HG02763 (cell line): ENCODE data around the gene TBC1D2.
A peak's percentile ranks its signal among the peaks of the same experiment; 100 is the strongest.
"Not testable (repeated sequence)": the region's sequence is repeated elsewhere in the genome, so short reads cannot be mapped to it uniquely, and the experiment has no call there.

Experiments
- ATAC-seq: cut with Tn5 transposase; IDR thresholded peaks from one replicate; pipeline ENCODE4 v1.9.1; 2021; ENCODE audit warnings: mild to moderate bottlenecking, moderate library complexity; ENCODE audit not compliant: unreplicated experiment

Gene TBC1D2, protein sequence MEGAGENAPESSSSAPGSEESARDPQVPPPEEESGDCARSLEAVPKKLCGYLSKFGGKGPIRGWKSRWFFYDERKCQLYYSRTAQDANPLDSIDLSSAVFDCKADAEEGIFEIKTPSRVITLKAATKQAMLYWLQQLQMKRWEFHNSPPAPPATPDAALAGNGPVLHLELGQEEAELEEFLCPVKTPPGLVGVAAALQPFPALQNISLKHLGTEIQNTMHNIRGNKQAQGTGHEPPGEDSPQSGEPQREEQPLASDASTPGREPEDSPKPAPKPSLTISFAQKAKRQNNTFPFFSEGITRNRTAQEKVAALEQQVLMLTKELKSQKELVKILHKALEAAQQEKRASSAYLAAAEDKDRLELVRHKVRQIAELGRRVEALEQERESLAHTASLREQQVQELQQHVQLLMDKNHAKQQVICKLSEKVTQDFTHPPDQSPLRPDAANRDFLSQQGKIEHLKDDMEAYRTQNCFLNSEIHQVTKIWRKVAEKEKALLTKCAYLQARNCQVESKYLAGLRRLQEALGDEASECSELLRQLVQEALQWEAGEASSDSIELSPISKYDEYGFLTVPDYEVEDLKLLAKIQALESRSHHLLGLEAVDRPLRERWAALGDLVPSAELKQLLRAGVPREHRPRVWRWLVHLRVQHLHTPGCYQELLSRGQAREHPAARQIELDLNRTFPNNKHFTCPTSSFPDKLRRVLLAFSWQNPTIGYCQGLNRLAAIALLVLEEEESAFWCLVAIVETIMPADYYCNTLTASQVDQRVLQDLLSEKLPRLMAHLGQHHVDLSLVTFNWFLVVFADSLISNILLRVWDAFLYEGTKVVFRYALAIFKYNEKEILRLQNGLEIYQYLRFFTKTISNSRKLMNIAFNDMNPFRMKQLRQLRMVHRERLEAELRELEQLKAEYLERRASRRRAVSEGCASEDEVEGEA

DNA sequence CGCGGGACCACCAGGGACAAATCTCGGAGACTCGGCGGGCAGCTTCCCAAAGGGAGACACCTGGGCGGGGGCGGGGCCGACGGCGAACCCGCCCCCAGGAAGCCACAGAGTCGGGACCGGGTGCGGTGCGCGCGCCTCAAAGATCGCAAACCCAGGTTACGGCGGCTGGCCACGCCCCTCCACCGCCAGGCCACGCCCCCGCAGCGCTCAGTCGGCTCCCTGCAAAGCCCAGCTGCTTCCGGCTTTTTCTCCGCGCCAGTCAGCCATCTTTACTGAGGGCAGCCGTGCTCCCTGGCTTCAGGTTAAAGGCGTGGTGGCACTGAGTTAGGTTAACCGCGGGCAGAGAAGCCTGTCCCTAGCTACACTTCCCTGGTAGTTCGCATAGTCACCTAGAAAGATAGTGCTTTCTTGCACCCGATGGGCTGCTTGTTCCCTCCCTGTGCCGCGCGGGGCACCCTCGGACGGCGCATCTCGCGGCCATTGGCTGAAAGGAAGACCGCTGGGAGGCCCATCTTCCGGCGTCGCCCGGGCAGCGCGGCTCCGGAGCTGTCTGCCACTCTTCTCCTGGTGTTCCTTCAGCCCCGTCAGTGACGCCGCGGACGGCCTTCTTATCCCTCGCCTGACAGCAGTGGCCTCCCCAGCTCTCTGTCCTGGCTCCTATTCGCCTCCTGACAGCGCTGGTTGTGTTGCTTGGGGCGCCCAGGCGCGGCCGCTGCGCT is at the start of gene TBC1D2:
Gene TBC1D2 (minus strand): TSS at position 72 of the 719 bp plus-strand sequence. CDS start 108 bp downstream, outside the sequence.
- ATAC-seq: peak; percentile 92

DNA sequence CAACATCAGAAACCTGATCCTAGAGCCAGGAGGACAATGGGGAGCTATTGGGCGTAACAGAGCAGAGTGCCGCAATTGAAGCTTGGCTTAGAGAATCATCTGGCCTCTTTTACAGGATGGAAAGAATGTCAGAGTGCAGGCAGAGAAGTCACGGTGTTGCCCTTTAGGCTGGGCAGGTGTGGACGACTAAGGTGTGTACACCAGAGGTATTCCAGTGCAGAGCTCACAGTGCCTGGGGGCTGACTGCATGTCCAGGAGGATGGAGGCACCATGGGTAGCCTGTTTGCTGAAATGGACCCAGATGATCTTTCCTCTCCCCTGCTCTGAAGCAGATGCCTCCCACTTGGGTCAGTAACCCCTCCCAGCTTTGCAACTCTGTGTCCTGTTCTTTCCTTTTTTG is 48.9 kb upstream of the TBC1D2 start:
- no peak for ATAC-seq

DNA sequence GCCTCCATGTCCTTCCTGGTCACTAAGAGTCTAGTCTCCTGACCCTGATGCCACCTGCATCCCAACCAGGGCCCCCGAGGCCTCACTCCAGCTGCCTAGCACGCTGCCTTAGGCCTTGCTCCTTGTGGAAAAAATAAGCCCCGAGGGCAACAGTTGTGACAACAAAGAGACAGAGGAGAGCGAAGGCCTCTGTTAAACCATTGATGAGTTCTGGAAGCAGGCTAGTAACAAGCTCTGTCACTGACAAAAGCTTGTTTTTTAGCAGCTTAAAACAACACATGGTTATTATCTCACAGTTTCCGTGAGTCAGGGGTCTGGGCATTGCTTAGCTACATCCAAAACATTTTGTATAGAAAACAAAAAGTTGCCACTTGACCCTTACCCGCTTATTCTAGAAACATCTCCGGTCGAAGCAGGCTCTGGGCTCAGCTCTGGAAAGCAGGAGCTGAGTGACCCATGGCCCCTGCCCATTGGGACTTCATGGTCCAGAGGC is 48.2 kb upstream of the TBC1D2 start:
- ATAC-seq: no peak

DNA sequence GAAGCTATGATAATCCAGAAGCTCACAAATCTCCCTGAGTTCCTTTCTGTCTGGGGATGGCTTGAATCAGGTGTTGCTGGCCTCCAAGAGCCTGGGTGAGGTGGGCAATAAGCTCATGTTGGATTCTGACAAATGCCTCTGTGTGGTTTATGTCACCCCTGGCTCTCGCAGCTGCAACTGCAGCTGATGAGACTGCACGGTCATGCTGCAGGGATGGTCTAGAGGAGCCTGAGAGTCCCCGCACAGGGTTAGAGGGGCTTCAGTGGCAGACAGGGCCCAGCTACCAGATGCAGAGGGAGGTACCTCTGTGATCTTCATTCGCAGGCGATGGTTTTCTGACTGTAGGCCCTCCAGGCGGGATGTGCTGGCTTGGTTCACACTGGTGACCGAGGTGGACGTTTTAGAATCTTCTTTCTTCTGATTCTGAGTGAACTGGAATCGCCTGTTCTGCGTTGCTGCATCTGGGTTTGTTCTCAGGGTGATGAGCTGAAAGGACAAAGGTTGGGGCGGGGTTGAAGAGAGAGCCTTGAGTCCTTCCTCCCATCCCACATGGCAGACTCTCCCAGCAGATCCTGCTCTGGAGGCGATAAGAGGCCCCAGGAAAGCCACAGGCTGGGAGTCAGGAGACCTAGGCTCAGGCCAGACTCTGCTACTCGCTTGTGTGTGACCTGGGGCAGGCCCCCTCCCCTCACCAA is 47.6 kb upstream of the TBC1D2 start:
- ATAC-seq: no peak

DNA sequence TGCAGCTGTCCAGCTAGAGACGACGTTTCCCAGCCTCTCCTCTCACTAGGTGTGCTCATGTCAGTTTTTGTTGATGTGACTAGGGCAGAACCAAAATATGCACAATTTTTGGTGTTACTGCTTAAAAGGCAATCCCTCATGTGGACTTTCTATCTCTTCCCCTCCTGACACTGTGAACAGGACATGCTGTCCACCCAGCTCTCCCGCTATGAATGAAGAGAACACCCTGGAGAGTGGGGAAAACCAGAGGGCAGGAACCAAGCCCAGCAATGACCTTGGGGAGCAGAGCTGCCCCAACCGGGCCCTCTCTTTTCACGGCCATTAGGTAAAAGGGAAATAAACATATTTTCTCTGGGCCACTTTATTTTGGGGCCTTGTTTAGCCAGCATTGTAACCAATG is 46.7 kb upstream of the TBC1D2 start:
- ATAC-seq: no peak

DNA sequence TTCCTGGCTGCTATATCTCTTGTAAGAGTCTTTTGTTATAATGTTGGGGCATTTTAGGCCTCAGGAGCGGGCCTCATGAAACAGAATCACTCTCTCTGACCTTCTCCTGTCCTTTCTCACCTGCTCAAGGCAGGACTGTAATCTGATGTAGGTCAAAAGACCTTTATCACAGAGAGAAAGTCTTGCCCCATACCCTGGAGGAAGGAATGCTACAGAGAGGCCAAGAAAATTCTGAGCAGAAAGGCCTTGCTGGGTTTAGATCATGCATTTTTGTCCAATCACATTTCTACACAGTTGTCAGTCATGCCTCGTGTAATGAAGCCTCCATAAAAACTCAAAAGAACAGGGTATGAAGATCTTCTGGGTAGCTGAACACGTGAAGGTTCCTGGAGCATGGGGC is 45.2 kb upstream of the TBC1D2 start:
- no peak for ATAC-seq

DNA sequence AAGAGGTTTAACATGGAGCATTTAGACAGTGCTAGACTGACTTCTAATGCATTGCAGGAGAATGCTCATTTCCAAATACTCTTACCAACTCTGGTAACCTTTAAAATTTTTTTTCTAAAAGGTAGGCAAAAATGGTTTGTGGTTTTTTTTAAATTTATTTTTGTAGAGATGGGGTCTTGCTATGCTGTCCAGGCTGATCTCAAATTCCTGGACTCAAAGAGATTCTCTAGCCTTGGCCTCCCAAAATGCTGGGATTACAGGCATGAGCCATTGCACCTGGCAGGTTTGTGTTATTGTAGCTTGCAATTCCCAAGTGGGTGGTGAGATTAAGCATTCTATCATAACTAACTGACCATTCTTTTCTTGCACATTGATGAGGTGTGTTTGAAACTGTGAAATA is 43.0 kb upstream of the TBC1D2 start:
- no peak for ATAC-seq

DNA sequence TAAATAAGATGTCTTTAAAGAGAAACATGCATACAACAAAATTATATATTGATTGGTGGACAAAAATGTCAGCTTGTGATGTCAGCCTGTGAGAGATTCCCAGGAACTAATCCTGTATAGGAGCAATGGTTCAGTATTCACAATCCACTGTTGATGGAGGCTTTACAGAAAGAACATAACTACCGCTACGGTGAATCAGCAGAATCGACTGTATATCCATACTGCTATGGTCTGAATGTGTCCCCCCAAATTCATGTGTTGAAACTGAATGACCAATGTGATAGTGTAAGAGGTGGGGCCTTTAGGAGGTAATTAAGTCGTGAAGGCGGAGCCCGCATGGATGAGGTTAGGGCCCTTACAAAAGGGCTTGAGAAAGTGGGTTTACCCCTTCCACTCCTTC is 40.4 kb upstream of the TBC1D2 start:
- ATAC-seq: no peak

DNA sequence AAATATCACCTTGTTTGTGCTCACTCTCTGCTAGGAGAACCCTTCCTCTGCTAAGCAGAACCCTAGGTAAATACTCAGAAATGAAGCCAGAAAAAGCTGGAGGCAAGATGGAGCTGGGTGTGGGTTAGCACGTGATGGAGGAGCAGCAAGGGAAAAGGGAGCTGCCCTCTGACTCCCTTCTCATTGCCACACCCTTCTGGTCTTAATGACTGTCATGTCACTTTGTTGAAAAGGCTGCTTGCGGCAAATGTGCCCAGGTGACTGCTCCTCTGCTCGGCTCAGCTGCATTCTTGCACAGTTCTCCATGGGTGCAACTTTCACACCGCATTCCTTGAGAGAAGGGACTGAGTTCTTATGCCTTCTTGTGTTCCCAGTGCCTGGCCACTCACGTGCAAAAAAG is 36.4 kb upstream of the TBC1D2 start:
- no peak for ATAC-seq

DNA sequence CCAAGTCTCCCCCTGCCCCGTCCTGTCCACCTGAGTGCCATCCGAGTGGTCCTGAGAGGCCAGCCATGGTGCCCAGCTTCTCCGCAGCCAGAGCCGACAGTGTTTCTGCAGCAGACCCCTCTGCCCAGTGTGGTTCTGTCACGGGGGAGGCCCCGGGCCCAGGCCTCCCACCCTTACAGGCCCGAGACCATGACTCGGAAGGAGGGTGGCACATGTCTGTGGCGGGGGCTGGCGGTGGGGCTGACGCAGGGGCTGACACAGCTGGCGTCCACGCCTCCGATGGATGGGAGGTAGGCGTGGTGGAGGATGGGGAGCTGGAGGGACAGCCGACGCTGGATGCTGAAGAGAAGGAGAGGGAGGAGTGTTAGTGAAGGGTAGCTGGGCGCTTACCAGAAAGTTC is 35.0 kb upstream of the TBC1D2 start:
- no peak for ATAC-seq

DNA sequence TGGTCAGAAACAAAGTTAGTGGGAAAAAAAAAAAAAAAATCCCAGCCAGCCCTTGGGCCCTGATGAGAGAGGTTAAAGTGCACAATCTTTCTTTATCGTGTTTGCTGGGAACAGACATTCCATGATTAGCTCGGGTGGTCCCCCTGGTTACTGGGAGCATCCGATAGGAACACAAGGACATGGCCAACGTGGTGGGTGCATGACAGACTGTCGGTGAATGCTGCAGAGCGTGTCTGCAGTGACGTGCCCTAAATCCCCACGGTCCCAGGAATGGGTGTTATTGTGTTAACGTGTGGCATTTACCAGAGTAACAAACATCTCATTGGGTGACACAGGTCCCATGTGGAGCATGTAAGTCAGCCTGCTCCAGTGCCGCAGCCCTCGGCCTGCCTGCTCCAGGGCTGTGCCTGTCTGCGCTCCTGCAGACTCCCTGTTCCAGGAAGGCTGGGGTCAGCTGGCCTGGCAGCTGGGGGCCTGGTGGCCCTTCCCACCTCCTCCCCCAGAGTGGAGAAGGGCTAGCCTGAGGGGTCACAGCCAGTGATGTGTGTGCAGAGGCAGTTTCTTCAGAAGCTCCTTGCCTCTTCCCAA is 34.3 kb upstream of the TBC1D2 start:
- ATAC-seq: no peak

DNA sequence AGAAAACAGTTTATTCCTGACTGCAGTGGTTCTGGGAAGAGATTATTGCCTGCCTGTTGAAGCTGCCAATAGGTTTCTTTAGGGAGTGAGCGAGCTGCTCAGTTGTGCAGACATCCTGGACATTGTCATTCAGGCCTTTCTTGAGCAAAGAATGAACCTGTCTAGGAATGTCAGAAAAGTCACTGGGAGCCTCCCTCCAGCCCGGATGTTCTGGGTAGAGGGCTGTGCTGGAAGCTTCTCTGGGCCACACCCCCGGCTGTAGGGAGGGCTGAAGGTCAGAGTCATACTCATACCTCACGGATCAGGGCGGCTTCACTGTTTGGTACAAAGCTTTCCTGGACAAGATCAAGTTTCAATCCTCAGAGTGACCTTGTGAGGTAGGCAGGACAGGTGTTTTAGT is 33.4 kb upstream of the TBC1D2 start:
- no peak for ATAC-seq

DNA sequence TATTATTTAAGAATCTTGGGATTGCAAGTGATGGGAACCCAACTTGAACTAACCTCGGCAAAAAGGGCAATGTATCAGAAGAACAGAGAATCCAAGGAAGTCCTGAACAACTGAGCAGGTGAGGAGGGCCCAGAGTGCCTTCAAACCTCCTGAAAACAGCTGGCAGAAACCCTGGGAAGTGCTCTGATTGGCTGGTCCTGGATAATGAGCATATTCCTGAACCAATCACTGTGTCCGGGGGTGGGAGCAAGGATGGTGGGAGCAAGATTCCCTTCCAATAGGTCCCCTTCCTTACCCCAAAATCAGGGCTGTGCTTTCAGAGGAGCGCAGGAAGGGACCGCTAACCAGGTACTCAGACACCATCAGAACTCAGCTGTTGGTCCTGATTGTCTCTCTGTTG is 31.9 kb upstream of the TBC1D2 start:
- ATAC-seq: no peak

DNA sequence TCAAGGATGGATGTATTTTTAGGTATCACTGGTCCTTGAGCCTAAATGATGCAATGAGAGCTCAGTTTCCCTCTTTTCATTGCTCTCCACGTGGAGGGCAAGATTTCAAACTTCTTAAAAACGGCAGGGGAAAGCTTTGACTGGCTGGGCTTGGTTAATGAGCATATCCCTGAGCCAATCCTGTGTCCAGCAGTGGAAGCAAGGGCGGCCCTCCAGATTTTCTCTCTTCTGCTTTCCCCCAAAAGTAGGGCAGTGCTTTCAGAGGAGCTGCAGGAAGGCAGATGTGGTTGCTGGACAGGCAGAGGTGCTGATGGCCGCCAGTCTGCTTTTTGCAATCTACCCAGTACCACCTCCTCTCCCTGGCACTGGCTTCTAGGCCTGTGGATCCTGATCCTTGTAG is 30.0 kb upstream of the TBC1D2 start:
- ATAC-seq: no peak

DNA sequence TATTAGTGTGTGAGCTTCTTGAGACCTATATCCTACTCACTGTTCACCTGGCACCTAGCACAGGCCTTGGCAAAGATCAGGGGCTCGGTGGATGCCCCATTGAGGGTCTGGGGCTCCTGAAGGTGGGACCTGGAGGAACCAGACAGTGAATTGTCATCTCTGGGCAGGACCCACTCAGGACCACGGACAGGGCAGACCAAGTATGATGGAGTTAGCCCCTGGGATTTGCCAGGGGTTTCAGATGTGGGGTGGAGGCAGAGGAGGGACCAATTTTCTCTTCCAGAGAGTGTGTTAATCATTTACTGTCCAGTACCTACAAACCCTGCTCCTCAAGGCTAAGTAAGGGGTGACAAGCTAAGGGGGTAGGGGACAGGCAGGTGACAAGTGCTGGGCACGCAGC is 29.3 kb upstream of the TBC1D2 start:
- no peak for ATAC-seq

DNA sequence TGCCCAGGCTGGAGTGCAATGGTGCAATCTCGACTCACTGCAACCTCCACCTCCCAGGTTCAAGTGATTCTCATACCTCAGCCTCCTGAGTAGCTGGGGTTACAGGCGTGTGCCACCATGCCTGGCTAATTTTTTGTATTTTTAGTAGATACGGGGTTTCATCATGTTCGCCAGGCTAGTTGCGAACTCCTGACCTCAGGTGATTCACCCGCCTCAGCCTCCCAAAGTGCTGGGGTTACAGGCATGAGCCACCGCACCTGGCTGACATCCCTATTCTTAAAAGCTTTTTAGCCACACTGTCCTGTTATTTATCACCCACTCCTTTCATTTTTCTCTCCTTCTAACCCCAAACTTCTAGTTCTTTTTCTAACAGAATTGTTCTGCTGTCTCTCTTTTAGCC is 27.7 kb upstream of the TBC1D2 start:
- ATAC-seq: not testable (repeated sequence)

DNA sequence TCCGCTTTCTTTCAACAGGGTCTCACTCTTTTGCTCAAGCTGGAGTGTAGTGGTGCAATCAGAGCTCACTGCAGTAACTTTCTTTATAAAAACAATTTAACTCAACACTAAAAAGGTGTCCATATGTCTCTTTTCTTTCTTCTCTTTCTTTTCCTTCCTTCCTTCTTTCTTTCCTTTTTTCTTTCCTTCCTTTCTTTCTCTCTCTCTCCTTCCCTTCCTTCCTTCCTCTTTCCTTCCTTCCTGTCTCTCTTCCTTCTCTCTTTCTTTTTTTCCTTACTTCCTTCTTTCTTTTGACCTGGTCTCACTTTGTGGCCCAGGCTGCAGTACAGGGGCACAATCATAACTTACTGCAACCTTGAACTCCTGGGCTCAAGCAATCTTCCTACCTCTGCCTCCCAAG is 25.8 kb upstream of the TBC1D2 start:
- no peak for ATAC-seq

DNA sequence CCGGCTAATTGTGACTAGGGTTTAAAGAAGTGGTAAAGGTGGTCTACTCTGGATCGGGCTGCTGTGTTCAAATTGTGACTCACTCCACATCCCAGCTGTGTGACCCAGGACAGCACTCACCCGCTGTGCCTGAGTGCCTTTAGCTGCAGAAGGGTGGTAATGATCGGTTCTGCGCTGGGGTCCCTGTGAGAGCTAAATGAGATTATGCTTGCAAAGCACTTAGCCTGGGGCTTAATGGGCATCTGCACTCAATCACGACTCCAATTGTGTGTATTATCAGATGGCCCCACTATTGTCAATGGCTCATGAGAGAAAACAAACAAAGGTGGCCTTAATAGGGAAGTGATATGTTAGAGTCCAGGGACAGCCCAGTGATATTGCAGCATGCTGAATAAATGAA is 25.1 kb upstream of the TBC1D2 start:
- ATAC-seq: no peak

DNA sequence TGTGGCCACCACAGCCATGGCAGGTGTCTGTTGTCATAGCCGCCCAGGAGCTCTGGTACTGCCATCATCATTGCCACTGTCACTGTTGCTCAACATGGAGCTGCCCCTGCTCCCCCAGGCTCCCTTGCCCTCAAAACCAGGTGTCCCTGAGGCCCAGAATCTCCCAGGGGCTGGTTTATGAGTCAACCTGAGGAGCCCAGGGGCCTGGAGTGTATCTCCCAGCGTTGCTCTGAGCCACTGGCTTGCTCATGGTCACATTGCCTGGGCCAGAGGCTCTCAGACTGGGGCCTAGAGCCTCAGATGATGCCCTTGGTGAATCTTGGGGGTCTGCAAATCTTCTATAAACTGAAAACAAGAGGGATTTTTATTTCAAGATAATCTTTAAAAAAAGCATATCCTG is 24.7 kb upstream of the TBC1D2 start:
- no peak for ATAC-seq

DNA sequence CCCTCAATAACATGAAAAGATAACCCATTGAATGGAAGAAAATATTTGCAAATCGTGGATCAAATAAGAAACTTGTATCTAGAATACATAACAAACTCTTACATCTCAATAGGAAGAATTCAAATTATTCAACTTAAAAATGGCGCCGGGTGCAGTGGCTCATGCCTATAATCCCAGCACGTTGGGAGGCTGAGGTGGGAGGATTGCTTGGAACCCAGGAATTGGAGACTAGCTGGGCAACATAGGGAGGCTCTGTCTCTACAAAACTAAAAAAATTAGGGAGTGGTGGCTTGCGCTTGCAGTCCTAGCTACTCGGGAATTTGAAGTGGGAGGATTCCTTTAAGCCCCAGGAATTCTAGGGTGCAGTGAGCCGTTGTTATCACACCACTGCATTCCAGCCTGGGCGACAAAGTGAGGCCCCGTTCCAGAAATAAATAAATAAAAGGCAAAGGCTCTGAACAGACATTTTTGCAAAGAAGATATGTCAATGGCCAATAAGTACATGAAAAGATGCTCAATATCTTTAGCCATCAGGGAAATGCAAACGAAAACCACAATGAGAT is 21.5 kb upstream of the TBC1D2 start:
- ATAC-seq: no peak
